Measurements from ENCODE around the gene WNT8A. TPM values are rescaled to one million over a fixed set of nuclear protein-coding genes. Genes with fewer than 3 reads are reported as not detected.

The WNT8A gene
- total RNA-seq, 1 donor from 2014 or later, result not detected

DNA sequence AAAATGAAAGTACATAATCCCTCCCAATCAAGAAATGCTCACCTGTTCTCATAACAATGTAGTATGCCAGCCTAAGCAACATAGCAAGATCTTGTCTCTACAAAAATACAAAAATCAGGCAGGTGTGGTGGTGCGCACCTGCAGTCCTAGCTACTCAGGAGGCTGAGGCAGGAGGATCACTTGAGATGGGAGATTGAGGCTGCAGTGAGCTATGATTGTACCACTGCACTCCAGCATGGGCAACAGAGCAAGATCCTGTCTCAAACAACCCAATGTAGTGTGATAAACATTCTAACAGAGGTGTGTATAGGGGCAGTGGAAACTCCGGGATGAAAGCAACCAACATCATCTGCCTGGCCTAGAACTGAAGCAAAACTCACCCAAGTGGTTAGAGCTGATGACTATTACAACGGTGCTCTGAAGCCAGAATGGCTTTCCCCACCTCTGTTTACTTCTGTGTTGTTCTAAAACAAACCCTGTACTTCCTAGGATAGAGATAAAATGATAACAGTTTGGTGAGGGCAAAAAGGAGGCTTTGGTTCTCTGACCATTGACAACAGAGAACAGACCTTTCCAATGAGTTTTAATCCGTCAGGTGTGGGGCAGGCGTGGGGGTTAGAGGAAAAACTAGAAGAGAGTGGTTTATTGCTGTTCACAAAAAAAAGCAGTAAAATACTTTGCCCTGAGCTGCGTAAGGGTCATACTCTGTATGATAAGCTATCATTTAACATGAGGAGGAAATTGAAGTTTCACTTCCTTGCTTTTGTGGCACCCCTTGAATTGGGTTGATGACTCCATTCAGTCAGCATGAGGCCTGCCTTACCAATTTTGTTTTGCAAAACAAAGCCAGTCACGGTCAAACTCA, 18.9 kb downstream of the WNT8A start:
- no peak for TF ChIP-seq POLR2A (IDR thresholded peaks at IDR 0.05)
- TF ChIP-seq, protein P1, sequence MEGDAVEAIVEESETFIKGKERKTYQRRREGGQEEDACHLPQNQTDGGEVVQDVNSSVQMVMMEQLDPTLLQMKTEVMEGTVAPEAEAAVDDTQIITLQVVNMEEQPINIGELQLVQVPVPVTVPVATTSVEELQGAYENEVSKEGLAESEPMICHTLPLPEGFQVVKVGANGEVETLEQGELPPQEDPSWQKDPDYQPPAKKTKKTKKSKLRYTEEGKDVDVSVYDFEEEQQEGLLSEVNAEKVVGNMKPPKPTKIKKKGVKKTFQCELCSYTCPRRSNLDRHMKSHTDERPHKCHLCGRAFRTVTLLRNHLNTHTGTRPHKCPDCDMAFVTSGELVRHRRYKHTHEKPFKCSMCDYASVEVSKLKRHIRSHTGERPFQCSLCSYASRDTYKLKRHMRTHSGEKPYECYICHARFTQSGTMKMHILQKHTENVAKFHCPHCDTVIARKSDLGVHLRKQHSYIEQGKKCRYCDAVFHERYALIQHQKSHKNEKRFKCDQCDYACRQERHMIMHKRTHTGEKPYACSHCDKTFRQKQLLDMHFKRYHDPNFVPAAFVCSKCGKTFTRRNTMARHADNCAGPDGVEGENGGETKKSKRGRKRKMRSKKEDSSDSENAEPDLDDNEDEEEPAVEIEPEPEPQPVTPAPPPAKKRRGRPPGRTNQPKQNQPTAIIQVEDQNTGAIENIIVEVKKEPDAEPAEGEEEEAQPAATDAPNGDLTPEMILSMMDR (IDR thresholded peaks at IDR 0.05), result no peak
- no peak for TF ChIP-seq POLR2AphosphoS5 (IDR thresholded peaks at IDR 0.05; ENCODE audit: insufficient read depth in 1 of 2, low read depth in 1 of 2)

DNA sequence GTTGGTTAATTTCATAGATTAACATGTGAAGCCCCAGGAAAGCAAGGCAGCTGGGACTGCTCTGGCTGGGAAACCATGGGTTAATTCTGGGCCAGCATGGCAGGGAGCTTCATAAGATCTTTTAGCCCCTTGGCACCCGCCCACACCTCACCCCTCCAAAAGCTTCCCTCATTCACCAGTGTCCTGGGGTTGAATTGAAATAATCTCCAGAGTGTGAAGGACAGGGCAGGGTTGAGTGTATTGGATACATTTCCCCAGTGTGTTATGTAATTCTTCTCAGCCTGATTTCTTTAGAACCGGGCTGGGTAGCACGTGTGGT, 19.4 kb downstream of the WNT8A start:
- no peak for TF ChIP-seq POLR2AphosphoS5 (IDR thresholded peaks at IDR 0.05; ENCODE audit: insufficient read depth in 1 of 2, low read depth in 1 of 2)
- TF ChIP-seq, protein P1 (IDR thresholded peaks at IDR 0.05), result no peak
- TF ChIP-seq POLR2A (IDR thresholded peaks at IDR 0.05), result no peak
- no peaks in the 10 kb centered on the region for H3K4me1 ChIP-seq
- H3K27me3 ChIP-seq, result no peaks in the 10 kb centered on the region
- no peaks in the 10 kb centered on the region for H3K9me3 ChIP-seq
- H3K36me3 ChIP-seq, result no peaks in the 10 kb centered on the region
- no peak overlapping the region for H3K4me3 ChIP-seq
- intact Hi-C loops (cut with DNase I), result no loop called here
- no peak for DNase-seq (ENCODE audit: extremely low spot score in 2 of 2)
- no peak overlapping the region for H3K27ac ChIP-seq

More for the DNA sequence above, 18.9 kb downstream of the WNT8A start:
- intact Hi-C loops (cut with DNase I), result no loop called here
- Histone ChIP-seq H3K27me3 (no peaks in the 10 kb centered on the region), H3K9me3 (no peaks in the 10 kb centered on the region), H3K27ac (no peak overlapping the region), H3K36me3 (no peaks in the 10 kb centered on the region), H3K4me1 (no peaks in the 10 kb centered on the region), H3K4me3 (no peak overlapping the region)
- no peak for DNase-seq (ENCODE audit: extremely low spot score in 2 of 2)

DNA sequence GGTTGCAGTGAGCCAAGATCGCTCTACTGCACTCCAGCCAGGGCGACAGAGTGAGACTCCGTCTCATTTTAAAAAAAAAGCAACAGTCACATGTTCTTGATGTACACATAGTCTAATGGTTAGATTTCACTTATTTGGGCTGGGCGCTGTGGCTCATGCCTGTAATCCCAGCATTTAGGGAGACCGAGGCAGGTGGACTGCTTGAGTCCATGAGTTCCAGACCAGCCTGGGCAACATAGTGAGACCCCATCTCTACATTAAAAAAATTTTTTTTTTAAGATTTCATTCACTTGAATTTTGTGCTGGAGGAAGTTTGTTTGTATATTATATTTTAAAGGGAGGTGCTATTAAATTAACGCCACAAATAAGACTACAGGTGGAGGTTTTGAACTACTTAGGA, 21.9 kb downstream of the WNT8A start:
- no peak for DNase-seq (ENCODE audit: extremely low spot score in 2 of 2)
- TF ChIP-seq POLR2AphosphoS5 (IDR thresholded peaks at IDR 0.05; ENCODE audit: insufficient read depth in 1 of 2, low read depth in 1 of 2), result no peak
- no peak for TF ChIP-seq POLR2A (IDR thresholded peaks at IDR 0.05)
- TF ChIP-seq, protein P1 (IDR thresholded peaks at IDR 0.05), result no peak
- H3K36me3 ChIP-seq, result no peaks in the 10 kb centered on the region
- no peak overlapping the region for H3K4me3 ChIP-seq
- H3K27me3 ChIP-seq, result no peaks in the 10 kb centered on the region
- no peak overlapping the region for H3K27ac ChIP-seq
- H3K4me1 ChIP-seq, result no peaks in the 10 kb centered on the region
- intact Hi-C loops (cut with DNase I), result no loop called here
- H3K9me3 ChIP-seq, result no peaks in the 10 kb centered on the region

DNA sequence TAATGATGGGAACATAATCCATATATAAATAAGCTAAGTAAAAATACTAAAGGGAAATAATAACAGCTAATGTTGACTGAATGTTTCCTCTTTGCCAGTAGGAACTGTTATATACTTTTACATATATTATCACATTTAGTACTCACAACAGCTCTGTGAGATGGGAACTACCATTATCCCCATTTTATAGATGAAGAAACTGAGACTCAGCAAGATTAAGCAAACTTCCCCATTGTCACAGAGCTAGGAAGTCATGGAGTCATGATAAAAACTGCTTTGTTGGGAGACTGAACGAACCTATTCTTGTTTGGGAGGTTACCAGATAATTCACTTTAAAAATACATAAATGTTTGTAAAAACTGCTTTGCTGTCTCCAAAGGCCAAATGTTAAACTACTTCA, 23.4 kb downstream of the WNT8A start:
- Histone ChIP-seq H3K36me3 (no peaks in the 10 kb centered on the region), H3K4me3 (no peak overlapping the region), H3K27ac (no peak overlapping the region), H3K9me3 (no peaks in the 10 kb centered on the region), H3K27me3 (no peaks in the 10 kb centered on the region), H3K4me1 (no peaks in the 10 kb centered on the region)
- TF ChIP-seq POLR2A (IDR thresholded peaks at IDR 0.05) (no peak), POLR2AphosphoS5 (IDR thresholded peaks at IDR 0.05; ENCODE audit: insufficient read depth in 1 of 2, low read depth in 1 of 2) (no peak)
- TF ChIP-seq, protein P1 (IDR thresholded peaks at IDR 0.05), result no peak
- no peak for DNase-seq (ENCODE audit: extremely low spot score in 2 of 2)
- intact Hi-C loops (cut with DNase I), result no loop called here

Data from vagina (tissue), 2 donors.